Activated naive CD4-positive, alpha-beta T cell treated with anti-CD3 and anti-CD28 coated beads, Interleukin-2, amount 10 ng/mL, durations not matched to agents 7 days and 5 days (primary cell): ENCODE data around the gene C1QTNF9.

ENCODE experiments used
- CTCF ChIA-PET: fragments of 350-600 bp; sonication (Branson Sonifier 250); formaldehyde crosslinking; loops from one replicate; lab custom pipeline; 2021; ENCODE audit warnings: antibody characterized with exemption; lab: Charles Lee
- DNase-seq: peaks from one replicate; pipeline ENCODE4 v3.0.0-alpha.2; 2020
- H3K27ac Mint-ChIP-seq: one replicate; pipeline ENCODE4 v1.8.0; 2021; ENCODE audit warnings: mild to moderate bottlenecking, moderate library complexity, mixed read lengths
- H3K27me3 Mint-ChIP-seq: one replicate; pipeline ENCODE4 v1.8.0; 2021; ENCODE audit warnings: mild to moderate bottlenecking, mixed read lengths
- H3K36me3 Mint-ChIP-seq: one replicate; pipeline ENCODE4 v1.8.0; 2021; ENCODE audit warnings: mixed read lengths
- H3K4me1 Mint-ChIP-seq: one replicate; pipeline ENCODE4 v1.8.0; 2021; ENCODE audit warnings: mixed read lengths
- H3K4me3 Mint-ChIP-seq: one replicate; pipeline ENCODE4 v1.8.0; 2021; ENCODE audit warnings: mild to moderate bottlenecking, moderate library complexity, mixed read lengths
- H3K9me3 Mint-ChIP-seq: one replicate; pipeline ENCODE4 v1.8.0; 2021; ENCODE audit warnings: mixed read lengths

The C1QTNF9 gene

DNA sequence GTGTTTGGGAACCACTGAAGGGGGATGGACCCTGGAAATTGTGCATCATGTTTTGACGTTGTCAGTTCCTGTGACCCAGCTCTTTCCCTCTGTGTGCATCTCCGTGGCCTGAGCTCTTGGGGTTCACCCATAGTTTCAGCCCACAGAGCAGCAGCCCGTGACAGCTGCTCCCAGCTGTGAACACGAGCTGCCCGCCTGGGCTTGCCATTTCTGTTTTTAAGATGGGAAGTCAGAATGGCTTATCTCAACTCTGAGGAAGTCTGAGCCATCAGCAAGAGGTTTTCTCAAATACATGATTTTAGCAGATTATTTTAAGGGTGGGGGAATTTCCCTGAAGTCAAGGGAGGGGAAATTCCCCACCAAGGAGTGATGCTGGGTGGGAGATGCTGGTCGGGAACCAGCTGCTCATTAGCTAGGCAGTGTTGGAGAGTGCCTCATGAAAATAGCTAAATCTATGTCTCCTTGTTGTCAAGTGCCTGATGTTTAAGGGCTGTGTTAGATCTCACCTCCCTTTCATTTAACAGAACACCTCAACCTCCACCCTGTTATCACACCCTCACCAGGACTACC, 34.8 kb upstream of the C1QTNF9 start:
- peak overlapping the region; percentile 53 for H3K4me3 Mint-ChIP-seq
- CTCF ChIA-PET: interaction anchor here (0.8 to 2.2 kb wide), 8 partner anchors 9 to 238 kb away, joined by 3 to 7 read pairs (median 4); no protein-coding TSS in a partner anchor

DNA sequence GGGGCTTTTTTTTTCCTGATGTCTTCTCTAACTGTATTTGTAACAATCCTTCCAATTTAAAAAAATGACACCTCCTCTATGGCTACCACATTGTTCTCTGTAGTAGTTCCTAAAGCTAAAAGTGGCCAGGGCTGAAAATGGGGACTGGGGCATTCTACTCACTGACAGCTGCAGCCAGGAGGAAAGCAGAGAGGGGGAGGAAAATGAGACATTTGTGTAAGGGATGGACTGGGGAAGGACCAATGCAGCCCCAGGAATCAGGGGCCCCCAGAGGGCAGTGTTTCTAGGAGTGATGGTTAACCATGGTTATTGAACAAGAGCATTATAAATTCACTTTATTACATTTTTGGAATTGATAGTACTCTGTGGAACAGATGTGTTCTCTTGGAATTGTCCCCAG, 34.3 kb upstream of the C1QTNF9 start:
- peaks cover 5% of the 10 kb centered on the region for H3K27me3 Mint-ChIP-seq
- H3K4me3 Mint-ChIP-seq: peak overlapping the region; percentile 53

More for the DNA sequence above, 34.8 kb upstream of the C1QTNF9 start:
- peaks cover 92% of the 10 kb centered on the region for H3K4me1 Mint-ChIP-seq
- H3K9me3 Mint-ChIP-seq: no peaks in the 10 kb centered on the region
- peaks cover 5% of the 10 kb centered on the region for H3K27me3 Mint-ChIP-seq
- peak overlapping the region; percentile 98 for H3K27ac Mint-ChIP-seq
- peak; percentile 73 for DNase-seq
- peaks cover 34% of the 10 kb centered on the region for H3K36me3 Mint-ChIP-seq

DNA sequence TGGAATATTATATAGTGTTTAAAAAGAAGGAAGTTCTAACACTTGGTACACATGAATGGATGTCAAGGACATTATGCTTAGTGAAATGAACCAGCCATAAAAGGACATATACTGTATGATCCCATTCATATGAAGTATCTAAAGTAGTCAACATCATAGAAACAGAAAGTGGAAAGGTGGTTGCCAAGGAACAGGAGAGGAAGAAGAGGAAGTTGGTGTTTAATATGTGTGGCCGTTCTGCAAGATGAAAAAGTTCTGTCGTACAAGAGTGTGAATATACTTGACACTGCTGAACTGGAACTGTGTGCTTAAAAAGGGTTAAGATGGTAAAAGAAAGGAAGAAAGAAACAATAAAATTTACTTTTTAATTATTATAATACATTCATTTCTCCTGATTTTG, 33.1 kb upstream of the C1QTNF9 start:
- DNase-seq: no peak
- Mint-ChIP-seq H3K4me1 (peaks cover 82% of the 10 kb centered on the region), H3K4me3 (no peak overlapping the region), H3K27me3 (no peaks in the 10 kb centered on the region), H3K36me3 (peaks cover 33% of the 10 kb centered on the region), H3K9me3 (no peaks in the 10 kb centered on the region), H3K27ac (peak overlapping the region; percentile 6)
- CTCF ChIA-PET: interaction anchor here (0.6 to 2.2 kb wide), 2 partner anchors 12 to 221 kb away, joined by 4 to 7 read pairs; no protein-coding TSS in a partner anchor

More for the DNA sequence above, 34.3 kb upstream of the C1QTNF9 start:
- Mint-ChIP-seq H3K9me3 (no peaks in the 10 kb centered on the region), H3K4me1 (peaks cover 93% of the 10 kb centered on the region), H3K36me3 (peaks cover 34% of the 10 kb centered on the region), H3K27ac (peak overlapping the region; percentile 98)
- CTCF ChIA-PET: interaction anchor here (0.8 to 2.2 kb wide), 7 partner anchors 9 to 237 kb away, joined by 3 to 7 read pairs (median 4); no protein-coding TSS in a partner anchor
- DNase-seq: no peak

DNA sequence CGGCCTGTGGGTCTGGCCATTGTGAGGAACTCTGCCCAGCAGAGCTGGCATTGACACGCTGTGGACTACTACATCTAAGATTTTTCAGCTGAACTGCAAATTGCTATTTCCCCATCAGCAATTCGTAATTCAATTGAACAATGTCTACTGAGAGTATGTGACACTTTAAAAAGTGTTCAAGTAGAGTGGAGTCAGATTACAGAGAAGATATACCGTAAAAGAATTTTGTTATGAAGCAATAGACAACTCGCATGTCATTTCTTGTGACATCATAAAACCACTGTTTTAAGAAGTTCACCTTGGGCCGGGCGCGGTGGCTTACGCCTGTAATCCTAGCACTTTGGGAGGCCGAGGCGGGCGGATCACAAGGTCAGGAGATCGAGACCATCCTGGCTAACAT, 32.5 kb upstream of the C1QTNF9 start:
- DNase-seq: no peak
- Mint-ChIP-seq H3K27me3 (no peaks in the 10 kb centered on the region), H3K4me3 (no peak overlapping the region), H3K4me1 (peaks cover 77% of the 10 kb centered on the region), H3K36me3 (peaks cover 33% of the 10 kb centered on the region), H3K9me3 (no peaks in the 10 kb centered on the region), H3K27ac (peak overlapping the region; percentile 0)
- CTCF ChIA-PET: no interaction called here

DNA sequence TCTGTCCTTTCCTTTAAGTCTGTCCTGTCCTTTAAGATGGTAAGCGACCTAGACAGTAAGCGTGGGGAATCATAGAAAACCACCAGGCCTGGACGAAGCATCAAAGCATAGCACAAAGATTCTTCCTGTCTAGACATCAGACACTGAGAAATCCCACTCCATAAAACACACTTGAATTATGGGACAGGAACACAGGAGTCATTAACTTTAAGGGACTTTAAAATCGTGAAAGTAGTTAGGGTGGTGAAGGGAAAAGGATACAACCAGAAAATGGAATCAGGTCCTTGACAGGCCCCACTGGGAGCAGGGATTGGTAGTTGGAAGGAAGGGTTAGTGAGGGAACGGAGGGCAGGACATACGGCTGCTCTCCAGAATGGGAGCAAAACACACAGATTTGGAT, 31.6 kb upstream of the C1QTNF9 start:
- no peak overlapping the region for H3K27ac Mint-ChIP-seq
- peaks cover 71% of the 10 kb centered on the region for H3K4me1 Mint-ChIP-seq
- peaks cover 34% of the 10 kb centered on the region for H3K36me3 Mint-ChIP-seq
- H3K27me3 Mint-ChIP-seq: no peaks in the 10 kb centered on the region
- H3K4me3 Mint-ChIP-seq: no peak overlapping the region
- H3K9me3 Mint-ChIP-seq: no peaks in the 10 kb centered on the region
- no peak for DNase-seq
- CTCF ChIA-PET: interaction anchor here (1.0 to 1.4 kb wide), 2 partner anchors 10 to 47 kb away, joined by 3 read pairs; no protein-coding TSS in a partner anchor

DNA sequence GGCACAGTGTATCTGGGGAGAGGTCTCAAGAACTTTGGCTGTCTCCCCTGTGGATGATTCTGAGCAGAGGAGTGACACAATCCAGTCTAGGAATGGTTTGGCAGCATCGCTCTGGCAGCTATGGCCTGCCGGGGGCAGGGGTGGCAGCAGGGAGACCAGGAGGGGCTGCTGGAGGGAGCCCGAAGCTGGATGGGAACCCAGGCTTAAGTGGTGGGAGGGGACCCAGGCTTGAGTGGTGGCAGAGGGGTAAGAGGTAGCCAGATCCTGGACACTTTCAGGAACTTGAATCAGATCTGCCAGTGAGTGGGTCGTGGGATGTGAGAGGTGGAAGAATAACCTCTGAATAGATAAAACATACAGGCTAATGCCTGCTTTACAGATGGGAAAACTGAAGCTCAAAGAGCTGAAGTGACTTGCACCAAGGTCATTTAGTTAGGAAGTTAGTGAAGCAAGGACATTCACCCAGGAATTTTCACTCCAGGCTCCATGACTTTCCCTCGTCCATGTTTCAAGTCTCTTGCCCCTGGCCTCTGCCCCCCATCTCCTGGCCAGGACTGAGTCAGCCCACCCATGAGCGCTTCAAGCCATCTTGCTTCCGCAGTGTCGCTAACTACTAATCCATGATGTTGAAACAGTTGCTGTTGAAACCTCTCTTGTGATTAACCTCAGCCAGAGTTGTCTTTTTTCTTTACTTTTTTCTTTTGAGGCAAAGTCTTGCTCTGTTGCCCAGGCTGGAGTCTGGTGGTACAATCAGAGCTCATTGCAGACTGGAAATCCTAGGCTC, 29.9 kb upstream of the C1QTNF9 start:
- Mint-ChIP-seq H3K36me3 (peaks cover 38% of the 10 kb centered on the region), H3K27me3 (no peaks in the 10 kb centered on the region), H3K4me1 (peaks cover 58% of the 10 kb centered on the region), H3K4me3 (no peak overlapping the region), H3K27ac (peak overlapping the region; percentile 53), H3K9me3 (no peaks in the 10 kb centered on the region)
- CTCF ChIA-PET: no interaction called here
- DNase-seq: no peak

DNA sequence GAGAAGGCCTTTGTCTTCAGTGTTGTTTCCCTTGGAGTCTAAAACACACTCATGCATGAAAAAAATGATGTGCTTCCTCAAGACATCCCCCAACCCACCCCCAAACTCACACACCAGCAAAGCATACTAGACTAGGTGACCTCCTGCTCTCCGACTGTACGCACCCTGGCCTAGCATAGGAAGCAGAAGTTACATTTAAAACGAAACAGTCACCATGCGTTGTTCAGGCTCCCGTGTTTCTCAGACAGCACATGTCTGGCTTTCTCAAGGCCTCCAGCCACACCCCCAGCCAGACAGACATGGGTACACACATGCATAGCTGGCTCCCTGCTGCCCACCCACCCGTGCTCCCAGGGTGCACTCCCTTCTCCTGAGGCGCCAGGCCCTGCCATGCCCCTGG, 28.7 kb upstream of the C1QTNF9 start:
- Mint-ChIP-seq H3K27me3 (no peaks in the 10 kb centered on the region), H3K4me3 (no peak overlapping the region), H3K27ac (no peak overlapping the region), H3K36me3 (peaks cover 40% of the 10 kb centered on the region), H3K9me3 (no peaks in the 10 kb centered on the region), H3K4me1 (peaks cover 46% of the 10 kb centered on the region)
- no peak for DNase-seq
- CTCF ChIA-PET: no interaction called here

DNA sequence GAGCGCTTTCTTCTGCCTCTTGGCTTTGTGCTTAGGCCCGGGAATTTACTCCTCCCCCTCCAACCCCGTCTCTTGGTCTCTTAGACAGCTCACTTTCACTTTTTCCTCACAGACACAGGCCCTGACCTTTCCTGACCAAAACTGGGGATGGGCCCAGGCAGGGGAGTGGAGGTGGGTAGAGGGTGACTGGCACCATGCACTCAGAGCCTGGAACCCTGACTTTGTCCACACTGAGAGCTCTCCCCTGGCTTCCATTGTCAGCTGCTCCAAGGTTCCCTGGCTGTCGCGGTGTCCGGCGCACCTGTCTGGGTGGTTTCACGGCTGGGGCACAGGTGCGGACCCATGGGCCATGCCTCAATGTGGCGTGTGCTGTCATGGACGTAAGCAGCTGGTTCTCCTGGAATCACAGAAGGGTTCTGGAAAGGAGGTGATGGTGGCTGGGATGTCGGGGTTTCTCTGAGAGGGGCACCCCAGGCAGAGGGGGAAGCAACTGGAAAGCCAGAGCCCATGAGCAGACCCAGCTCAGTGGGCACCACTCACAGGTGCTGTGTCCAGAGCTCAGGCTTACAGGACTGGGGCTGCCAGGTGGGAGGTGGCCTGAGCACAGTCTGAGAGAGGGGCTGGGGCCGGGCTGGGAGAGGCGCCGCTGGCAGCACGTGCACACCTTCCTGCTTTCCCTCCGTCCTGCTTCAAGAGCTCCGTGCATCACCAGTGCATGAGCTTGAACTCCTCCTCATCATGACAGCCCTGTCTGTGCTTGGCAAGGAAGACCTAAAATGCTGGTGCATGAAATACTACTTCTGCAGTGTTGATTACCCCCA, 28.0 kb upstream of the C1QTNF9 start:
- CTCF ChIA-PET: no interaction called here
- Mint-ChIP-seq H3K36me3 (peaks cover 44% of the 10 kb centered on the region), H3K9me3 (no peaks in the 10 kb centered on the region), H3K4me1 (peaks cover 40% of the 10 kb centered on the region), H3K27ac (no peak overlapping the region), H3K27me3 (no peaks in the 10 kb centered on the region), H3K4me3 (no peak overlapping the region)
- no peak for DNase-seq

DNA sequence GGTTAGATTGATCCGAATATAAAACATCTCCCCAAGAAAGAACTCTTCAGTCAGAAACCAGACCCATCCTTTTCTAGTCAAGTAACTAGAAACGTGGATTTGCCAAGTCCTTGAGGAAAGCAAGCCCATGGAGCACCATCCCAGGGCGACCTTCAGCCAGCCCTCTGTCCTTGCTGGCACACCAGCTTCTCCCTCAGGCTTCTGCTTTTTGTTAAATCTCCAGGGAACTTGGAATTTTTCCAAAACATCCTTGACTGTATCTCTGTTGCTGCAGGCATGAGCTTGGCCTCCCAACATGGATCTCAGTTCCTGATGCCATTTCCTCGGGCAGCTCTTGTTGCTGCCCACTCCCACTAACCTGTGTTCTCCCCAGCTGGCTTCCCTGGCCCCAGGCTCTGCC, 27.1 kb upstream of the C1QTNF9 start:
- Mint-ChIP-seq H3K4me3 (no peak overlapping the region), H3K27me3 (no peaks in the 10 kb centered on the region), H3K27ac (peak overlapping the region; percentile 33), H3K36me3 (peaks cover 47% of the 10 kb centered on the region), H3K9me3 (no peaks in the 10 kb centered on the region), H3K4me1 (peaks cover 31% of the 10 kb centered on the region)
- CTCF ChIA-PET: interaction anchor here (1.5 kb wide), 1 partner anchor 63 kb away, joined by 3 read pairs; no protein-coding TSS in a partner anchor
- no peak for DNase-seq

DNA sequence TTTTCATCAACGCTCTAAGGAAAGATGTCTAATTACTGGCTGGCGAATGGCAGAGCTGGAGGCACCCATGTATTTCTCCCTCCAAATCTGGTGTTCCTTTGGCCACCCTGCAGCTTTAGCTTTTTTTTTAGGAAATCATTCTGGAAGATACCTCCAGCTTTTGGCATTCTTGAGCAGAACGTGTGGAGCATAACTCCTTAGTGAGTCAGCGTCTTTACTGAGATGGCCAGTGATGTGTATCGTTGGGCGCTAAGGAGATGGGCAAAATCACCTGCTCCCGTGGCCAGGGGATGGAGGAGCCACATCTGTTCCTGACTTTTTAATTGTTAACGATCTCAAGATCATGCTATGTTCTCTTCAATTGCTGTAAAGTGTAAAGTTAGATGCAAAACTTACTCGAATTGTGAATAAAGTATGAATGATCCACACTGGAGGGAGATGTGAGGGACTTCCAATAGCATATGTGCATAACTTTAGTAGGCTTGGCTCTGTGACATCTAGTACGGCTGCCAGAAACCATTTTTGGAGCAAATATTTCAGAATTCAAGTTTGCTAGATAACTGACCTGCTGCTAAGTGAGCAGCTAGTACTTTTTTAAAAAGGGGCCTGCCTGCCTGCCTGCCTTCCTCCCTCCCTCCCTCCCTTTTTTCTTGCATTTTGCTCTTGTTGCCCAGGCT, 24.4 kb upstream of the C1QTNF9 start:
- Mint-ChIP-seq H3K36me3 (peaks cover 60% of the 10 kb centered on the region), H3K9me3 (no peaks in the 10 kb centered on the region), H3K27me3 (no peaks in the 10 kb centered on the region), H3K27ac (no peak overlapping the region), H3K4me1 (peaks cover 7% of the 10 kb centered on the region), H3K4me3 (no peak overlapping the region)
- CTCF ChIA-PET: interaction anchor here (0.6 to 1.4 kb wide), 2 partner anchors 27 to 35 kb away, joined by 3 read pairs; no protein-coding TSS in a partner anchor
- DNase-seq: no peak

DNA sequence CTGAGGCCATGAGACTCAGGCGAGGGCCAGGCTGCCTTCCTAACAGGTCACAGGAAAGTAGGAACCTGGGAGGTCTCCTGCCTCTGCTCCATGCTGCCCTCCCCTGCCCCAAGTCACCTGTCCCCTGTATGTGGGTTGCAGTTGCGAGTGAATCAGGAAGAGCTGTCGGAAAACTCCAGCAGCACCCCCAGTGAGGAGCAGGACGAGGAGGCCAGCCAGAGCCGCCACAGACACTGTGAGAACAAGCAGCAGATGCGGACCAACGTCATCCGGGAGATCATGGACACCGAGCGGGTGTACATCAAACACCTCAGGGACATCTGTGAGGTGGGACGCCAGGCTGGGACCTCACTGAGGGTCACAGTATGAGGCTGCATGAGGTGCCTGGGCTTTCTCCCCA, 22.8 kb upstream of the C1QTNF9 start:
- Mint-ChIP-seq H3K36me3 (peaks cover 65% of the 10 kb centered on the region), H3K4me1 (peaks cover 7% of the 10 kb centered on the region), H3K4me3 (no peak overlapping the region), H3K9me3 (no peaks in the 10 kb centered on the region), H3K27me3 (no peaks in the 10 kb centered on the region), H3K27ac (no peak overlapping the region)
- DNase-seq: no peak
- CTCF ChIA-PET: interaction anchor here (1.4 kb wide), 1 partner anchor 26 kb away, joined by 3 read pairs; no protein-coding TSS in a partner anchor

DNA sequence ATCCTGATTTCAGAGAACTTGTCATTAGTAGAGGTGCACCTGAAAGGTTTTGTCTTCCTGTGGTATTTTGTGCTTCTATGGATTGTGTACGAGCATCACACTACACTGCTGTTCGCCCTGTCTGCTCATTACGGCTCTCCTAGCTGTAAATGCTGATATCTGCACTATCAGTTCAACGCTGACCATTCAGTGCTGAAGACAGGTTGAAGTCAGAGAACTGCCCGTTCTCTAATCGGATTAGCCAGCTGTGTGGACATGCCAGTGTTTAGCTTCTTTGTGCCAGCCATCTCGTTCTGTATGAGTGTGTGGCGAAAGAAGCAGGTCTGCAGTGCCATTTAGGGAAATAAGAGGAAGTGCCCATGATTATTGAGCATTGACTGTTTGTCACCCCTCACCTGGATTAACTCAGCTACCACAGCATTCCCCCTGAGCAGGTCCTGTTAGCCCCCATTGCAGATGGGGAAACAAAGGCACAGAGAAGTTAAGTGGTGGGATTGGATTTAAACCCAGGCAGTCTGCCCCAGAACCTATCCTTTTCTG, 21.6 kb upstream of the C1QTNF9 start:
- CTCF ChIA-PET: interaction anchor here (1.2 to 1.3 kb wide), 2 partner anchors 10 to 24 kb away, joined by 3 to 5 read pairs; no protein-coding TSS in a partner anchor
- no peaks in the 10 kb centered on the region for H3K27me3 Mint-ChIP-seq
- DNase-seq: no peak
- peaks cover 4% of the 10 kb centered on the region for H3K4me1 Mint-ChIP-seq
- H3K27ac Mint-ChIP-seq: peak overlapping the region; percentile 1
- no peaks in the 10 kb centered on the region for H3K9me3 Mint-ChIP-seq
- H3K36me3 Mint-ChIP-seq: peaks cover 66% of the 10 kb centered on the region
- H3K4me3 Mint-ChIP-seq: no peak overlapping the region

DNA sequence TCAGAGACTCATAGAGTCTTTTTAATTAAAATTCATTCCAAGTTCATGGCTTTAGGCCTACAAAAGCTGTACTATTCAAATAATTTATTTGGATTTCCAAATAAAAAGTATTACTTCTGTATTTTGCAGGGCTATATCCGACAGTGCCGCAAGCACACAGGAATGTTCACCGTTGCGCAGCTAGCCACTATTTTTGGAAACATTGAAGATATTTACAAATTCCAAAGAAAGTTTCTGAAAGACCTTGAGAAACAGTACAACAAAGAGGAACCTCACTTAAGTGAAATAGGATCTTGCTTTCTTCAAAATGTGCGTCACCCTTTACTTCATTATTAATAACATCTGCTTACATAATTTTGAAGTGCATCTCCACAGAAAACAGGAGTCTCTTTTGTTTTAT, 20.5 kb upstream of the C1QTNF9 start:
- H3K4me1 Mint-ChIP-seq: no peaks in the 10 kb centered on the region
- CTCF ChIA-PET: no interaction called here
- no peak overlapping the region for H3K4me3 Mint-ChIP-seq
- DNase-seq: no peak
- H3K36me3 Mint-ChIP-seq: peaks cover 67% of the 10 kb centered on the region
- no peaks in the 10 kb centered on the region for H3K9me3 Mint-ChIP-seq
- H3K27me3 Mint-ChIP-seq: no peaks in the 10 kb centered on the region
- no peak overlapping the region for H3K27ac Mint-ChIP-seq
